GM19239 (cell line): ENCODE data around the gene GPRC5A.
"Not testable (repeated sequence)": the region's sequence is repeated elsewhere in the genome, so short reads cannot be mapped to it uniquely, and the experiment has no call there.

Experiments
- DNase-seq: peaks from one replicate; pipeline ENCODE4 v3.0.0; 2011; ENCODE audit warnings: low spot score; ENCODE audit not compliant: insufficient read length
- FAIRE-seq: peaks from 2 replicates; lab custom pipeline; 2011; peaks lifted over from hg19 to GRCh38; lab: Jason Lieb, UNC

The GPRC5A gene, protein sequence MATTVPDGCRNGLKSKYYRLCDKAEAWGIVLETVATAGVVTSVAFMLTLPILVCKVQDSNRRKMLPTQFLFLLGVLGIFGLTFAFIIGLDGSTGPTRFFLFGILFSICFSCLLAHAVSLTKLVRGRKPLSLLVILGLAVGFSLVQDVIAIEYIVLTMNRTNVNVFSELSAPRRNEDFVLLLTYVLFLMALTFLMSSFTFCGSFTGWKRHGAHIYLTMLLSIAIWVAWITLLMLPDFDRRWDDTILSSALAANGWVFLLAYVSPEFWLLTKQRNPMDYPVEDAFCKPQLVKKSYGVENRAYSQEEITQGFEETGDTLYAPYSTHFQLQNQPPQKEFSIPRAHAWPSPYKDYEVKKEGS

DNA sequence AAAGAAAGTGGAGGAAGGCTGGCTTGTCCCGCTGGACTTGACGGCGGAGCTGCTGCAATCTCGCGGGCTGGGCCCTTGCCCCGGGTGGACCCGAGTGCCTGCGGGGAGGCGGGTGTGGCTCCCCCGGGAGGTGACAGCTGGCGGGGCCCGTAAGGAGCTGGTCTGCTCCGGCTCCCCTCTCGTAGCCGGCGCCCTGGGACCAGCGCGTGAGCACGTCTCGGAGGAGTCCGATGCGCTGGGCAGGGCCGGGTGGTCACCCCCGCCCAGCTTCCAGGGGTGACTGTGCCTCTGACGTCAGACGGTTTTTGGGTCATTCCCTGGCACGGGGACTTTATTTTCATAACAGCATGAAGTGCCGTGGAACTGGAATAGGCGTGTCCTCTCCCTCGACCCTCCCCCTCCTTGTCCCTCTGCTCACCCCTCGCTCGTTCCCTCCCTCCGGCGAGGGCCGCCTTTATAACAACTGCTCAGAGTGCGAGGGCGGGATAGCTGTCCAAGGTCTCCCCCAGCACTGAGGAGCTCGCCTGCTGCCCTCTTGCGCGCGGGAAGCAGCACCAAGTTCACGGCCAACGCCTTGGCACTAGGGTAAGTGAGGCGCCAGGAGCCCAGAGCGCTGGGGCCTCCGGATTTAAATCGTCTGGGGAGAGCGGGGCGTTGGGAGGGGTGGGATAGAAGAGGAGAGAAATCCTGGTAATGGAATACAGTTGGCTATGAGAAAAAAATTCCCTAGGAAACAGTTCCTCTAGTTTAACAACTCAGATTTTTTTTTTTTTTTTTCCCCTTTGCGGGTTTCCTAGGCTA is at the start of gene GPRC5A:
Gene GPRC5A (plus strand): TSS at position 483 of the 801 bp plus-strand sequence. CDS start 16,688 bp downstream, outside the sequence.
- FAIRE-seq (no peak), DNase-seq (no peak)

DNA sequence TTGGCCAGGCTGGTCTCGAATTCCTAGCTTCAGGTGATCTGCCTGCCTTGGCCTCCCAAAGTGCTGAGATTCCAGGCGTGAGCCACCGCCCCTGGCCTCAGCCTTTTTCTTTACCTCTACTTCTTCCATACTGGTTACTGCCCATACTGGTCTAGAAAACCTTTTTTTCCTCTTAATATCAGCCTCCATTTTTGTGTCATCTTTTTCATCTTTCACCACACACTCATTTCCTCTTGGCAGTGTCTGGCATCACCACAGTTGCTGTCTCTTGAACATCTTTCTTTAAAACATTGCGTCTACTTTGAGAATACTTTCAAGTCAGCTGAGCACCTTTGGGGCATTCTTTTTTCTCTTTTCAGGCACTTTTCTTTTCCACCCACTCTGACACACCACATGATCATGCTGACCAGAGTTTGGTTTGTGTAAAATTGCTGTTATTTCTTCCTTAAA is 45.5 kb upstream of the GPRC5A start:
- DNase-seq = no peak
- no peak for FAIRE-seq

DNA sequence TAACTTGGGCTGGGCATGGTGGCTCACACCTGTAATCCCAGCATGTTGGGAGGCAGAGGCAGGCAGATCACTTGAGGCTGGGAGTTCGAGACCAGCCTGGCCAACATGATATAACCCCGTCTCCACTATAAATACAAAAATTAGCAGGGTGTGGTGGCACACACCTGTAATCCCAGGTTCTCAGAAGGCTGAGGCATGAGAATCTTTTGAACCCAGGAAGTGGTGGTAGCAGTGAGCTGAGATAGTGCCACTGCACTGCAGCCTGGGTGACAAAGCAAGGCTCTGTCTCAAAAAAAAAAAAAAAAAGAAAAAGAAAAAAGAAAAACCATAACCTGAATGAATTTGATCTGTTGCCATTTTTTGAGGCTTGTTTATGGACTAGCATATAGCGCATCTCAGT is 44.6 kb upstream of the GPRC5A start:
- FAIRE-seq, DNase-seq: not testable (repeated sequence)

DNA sequence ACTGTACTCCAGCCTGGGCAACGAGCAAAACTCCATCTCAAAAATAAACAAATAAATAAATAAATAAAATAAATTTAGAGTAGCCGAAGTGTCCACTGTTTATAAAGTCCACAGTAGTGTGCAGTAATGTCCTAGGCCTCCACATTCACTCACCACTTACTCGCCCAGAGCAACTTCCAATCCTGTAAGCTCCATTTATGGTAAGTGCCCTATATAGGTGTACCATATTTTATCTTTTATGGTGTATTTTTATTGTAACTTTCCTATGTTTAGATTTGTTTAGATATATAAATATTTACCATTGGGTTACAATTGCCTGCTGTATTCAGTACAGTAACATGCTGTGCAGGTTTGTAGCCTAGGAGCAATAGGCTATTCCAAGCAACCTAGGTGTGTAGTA is 37.9 kb upstream of the GPRC5A start:
- no peak for DNase-seq
- FAIRE-seq = no peak

DNA sequence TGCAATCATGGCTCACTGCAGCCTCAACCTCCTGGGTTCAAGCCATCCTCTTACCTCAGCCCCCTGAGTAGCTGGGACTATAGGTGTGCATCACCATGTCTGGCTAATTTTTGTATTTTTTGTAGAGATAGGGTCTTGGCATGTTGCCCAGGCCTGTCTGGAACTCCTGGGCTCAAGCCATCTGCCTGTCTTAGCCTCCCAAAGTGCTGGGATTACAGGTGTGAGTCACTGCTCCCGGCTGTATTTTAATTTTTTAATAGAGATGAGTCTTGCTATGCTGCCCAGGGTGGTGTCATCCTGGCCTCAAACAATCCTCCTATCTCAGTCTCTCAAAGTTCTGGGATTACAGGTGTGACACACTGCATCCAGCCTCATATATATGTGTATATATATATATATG is 31.7 kb upstream of the GPRC5A start:
- no peak for DNase-seq
- no peak for FAIRE-seq

DNA sequence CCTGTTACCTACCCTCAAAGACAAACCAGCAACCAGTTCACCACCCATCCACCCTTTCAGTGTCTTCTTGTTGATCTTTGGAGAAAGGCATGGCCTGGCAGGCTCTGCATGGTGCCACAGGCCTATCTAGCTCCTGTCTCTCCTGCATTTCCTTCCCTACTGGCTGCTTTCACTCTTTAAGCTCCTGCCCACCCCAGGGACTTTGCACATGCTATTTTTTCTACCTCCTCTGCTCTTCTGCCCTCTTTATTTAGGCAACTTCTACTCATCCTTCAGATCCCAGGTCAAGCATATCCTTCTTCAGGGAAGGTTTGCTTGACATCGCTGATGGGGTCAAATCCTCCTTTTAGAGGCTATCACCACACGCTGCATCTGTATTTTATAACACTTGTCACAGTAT is 27.1 kb upstream of the GPRC5A start:
- no peak for DNase-seq
- FAIRE-seq = no peak

DNA sequence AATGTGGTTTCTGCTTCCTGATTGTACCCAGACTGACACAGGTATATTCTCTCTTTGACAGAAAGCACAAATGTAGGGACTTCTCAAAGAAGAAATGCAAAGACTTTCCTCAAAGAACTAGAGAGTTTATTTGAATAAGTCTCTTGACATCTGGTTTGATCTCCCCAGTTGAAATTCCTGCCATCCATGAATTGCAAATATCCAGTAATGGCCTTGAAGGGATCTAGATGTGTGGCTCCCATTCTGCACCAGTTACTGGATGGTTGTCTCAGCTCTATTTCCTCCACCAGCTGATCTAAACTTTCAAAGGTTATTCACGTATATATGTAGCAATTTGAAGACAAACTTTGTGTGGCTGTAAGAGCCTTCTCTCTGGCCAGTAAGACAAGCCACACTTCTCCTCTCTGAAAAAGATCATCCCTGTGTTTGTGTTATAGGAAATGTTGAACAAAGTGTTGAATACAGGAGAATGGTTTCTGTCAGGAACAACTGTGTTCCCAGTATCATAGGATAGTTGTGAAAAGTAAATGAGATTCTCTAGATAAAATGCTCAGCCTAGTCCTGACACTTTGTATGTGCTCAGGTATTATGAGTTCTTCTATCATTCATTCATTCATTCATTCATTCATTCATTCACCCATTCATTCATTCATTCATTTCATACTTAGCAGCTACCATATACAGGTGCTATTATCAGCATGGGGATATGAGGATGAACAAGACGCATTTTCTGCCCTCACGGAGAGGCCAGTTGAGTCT is 22.7 kb upstream of the GPRC5A start:
- no peak for FAIRE-seq

DNA sequence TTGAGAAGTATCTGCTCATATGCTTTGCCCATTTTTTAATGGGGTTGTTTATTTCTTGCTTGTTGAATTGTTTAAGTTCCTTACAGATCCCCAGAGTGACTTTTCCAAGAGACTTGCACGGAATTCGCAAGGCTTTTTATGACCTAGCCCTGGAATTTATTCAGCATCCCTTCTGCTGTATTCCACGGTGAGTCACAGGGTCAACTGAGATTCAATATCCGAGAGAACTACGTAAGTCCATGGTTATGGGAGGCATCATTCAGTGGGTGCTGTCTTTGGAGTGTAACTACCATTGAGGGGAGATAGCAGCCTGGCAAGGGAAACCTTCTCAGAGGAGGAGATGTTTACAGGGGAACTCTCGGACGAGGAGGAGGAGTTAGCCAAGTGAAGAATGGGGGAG is 20.9 kb upstream of the GPRC5A start:
- FAIRE-seq (no peak), DNase-seq (no peak)

More for the DNA sequence above, 22.7 kb upstream of the GPRC5A start:
- DNase-seq = no peak

DNA sequence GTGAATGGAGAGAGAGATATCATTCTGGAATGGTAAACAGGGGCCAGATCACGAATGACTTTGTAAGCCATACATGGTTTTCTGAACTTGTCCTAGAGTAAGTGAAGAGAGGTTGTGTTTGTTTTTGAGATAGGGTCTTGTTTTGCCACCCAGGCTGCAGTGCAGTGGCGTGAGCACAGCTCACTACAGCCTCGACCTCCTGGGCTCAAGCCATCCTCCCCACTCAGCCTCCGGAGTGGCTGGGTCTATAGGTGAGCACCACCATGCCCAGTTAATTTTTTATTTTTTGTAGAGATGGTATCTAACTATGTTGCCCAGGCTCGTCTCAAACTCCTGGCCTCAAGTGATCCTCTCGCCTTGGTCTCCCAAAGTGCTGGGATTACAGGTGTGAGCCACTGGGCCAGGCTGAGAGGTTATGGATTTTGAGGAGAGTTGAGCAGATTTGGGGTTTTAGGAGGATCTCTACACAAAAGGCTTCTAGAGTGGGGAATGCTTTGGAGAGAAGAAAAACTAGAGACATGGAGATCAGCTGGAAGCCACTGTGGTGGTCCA is 19.7 kb upstream of the GPRC5A start:
- no peak for FAIRE-seq

DNA sequence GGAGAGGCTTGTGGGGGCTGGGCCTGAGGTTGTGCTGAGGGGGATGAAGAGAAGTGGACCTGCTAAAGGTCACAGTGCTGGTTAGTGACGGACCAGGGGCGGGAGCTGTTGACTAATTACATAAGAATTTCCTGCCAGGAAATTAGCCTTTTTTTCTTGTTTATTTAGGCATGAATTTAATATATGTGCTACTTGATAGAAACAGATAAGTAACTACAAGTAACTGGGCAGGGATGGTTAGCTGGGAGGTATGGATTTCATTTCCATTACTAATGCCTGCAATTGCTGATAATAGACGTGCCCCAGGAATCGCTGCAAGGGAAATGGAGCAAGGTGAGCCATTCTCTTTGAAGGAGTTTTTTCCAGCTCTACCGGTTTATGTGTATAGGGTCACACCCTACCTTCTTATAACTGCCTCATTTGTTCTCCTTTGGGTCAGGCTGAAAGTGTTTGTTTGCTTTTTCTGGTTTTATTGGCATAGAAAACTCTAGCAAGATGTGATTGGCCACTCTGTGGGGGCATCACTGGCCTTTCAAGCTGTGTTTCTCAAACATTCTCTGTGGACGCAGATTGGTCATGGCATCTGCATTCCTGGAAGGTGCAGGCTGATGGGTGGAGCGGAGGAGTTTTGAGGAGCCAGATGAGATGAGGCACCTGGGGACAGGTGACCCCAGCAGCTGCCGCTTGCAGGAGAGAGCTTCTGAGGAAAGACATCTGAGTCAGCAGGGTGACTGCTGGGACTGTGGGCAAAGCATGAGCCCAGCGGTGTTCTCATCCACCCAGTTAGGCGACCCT is 19.0 kb upstream of the GPRC5A start:
- DNase-seq = no peak
- FAIRE-seq = no peak

More for the DNA sequence above, 19.7 kb upstream of the GPRC5A start:
- no peak for DNase-seq

DNA sequence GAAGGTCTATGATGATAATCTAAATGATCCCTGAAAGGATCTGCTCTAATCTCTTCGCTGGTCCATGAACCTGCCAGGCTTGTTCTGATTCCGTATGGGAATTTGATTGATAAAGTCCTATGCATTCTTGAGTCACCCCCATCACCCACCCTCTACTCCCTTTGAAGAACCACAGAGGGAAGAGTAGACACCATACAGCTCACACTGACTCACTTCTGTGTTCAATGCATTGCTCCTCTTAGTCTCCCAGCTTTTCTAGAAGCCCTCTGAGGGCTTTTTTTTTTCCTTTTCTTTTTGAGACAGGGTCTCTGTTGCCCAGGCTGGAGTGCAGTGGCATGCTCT is 18.5 kb upstream of the GPRC5A start:
- FAIRE-seq (no peak), DNase-seq (no peak)

DNA sequence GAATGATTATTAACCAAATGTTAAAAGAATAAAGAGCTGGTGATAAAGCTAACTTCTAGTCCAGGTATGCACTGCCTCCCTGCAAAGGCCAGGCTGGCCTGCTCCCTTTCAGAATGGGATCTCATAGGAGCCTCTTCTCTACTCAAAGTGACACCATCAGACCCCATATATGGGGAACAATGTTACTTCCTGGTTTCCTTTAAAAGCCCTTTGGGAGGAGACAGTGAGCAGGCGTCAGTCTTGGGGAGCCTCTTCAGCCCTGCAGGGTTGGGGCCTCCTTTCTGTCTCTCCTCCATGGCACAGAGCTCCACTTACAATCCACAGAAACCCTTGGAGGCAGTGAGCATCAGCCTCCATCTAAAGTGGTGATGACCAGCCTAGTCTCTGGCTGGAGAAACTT is 17.3 kb upstream of the GPRC5A start:
- FAIRE-seq (no peak), DNase-seq (no peak)

DNA sequence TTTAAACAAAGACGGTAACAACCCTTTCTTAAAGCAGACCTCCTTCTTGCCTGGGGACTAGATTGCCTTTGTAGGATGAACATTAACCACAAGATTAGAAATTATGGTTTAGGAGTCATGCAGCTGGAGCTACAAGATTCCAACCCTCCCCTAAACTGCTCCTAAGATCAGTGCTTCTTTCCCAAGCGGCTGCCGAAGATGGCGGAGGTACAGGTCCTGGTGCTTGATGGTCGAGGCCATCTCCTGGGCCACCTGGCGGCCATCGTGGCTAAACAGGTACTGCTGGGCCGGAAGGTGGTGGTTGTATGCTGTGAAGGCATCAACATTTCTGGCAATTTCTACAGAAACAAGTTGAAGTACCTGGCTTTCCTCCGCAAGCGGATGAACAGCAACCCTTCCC is 16.1 kb upstream of the GPRC5A start:
- not testable (repeated sequence) for DNase-seq, FAIRE-seq

DNA sequence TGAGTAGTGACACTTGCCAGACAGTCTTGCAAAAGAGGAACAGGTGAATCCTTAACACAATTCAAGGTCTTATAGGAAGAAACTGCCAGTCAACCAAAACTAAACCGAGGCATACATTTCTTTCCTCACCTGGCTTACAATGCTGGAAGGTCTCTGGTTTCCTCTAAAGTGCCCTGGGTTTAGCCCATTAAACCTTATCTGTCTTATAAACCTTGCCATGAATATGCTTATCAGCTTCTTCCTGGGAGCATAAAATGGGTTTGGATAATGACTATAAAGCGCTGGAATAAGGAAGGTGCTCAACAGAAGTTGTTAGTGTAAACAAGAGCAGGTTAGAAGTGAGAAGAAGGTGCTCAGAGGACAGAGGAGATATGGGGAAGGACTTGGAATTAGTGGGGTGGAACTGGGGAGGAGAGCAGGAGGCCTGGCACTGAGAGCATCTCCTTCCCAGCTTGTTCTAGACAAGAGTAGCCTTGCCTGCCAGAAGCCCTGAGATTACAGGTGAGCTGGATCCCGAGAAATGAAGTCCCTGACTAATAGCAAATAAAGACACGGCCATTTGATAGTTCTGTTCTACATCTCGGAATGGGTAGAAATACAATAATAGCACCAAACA is 14.1 kb upstream of the GPRC5A start:
- FAIRE-seq = no peak
- no peak for DNase-seq

DNA sequence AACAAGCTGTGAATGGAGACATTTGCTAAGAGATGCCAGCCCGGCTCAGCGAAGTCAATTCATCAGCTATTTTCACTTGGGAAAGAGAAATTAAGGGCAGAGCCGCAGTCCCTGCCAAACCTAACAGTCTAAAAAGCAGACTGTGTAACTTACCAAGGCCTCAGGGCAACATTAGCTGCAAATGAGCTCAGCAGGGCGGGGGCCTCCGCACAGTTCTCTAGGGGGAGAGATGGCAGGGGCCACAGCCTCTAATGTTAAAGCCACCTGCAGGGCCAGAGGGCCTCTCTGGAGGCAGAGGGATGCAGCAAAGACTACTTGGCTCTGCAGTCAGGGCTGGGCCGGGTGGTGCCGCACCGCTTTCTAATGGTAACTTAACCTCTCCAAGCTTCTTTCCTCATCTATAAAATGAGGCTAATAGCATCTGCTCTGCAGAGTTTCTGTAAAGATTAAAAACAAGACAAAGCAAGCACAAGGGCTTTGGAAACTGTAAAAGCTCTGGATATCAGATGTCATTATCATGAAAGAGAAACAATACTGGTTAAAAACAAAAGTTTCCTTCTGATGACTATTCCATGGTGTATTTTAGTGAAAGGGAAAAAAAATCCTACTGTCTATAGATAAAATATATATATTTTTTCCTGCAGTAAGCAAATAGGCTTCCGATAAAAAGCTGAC is 13.4 kb upstream of the GPRC5A start:
- FAIRE-seq = no peak
- no peak for DNase-seq

DNA sequence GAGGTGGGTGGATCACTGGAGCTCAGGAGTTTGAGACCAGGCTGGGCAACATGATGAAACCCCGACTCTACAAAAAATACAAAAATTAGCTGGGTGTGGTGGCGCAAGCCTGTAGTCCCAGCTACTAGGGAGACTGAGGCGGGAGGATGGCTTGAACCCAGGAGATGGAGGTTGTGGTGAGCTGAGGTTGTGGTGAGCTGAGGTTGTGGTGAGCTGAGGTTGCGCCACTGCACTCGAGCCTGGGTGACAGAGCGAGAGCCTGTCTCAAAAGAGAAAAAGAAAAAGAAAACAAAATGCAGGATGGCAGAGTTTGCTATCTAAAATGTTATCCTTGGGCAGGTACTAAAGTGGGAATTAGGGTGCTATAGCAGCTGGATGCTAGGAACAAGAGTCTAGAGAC is 10.8 kb upstream of the GPRC5A start:
- DNase-seq = no peak
- no peak for FAIRE-seq

DNA sequence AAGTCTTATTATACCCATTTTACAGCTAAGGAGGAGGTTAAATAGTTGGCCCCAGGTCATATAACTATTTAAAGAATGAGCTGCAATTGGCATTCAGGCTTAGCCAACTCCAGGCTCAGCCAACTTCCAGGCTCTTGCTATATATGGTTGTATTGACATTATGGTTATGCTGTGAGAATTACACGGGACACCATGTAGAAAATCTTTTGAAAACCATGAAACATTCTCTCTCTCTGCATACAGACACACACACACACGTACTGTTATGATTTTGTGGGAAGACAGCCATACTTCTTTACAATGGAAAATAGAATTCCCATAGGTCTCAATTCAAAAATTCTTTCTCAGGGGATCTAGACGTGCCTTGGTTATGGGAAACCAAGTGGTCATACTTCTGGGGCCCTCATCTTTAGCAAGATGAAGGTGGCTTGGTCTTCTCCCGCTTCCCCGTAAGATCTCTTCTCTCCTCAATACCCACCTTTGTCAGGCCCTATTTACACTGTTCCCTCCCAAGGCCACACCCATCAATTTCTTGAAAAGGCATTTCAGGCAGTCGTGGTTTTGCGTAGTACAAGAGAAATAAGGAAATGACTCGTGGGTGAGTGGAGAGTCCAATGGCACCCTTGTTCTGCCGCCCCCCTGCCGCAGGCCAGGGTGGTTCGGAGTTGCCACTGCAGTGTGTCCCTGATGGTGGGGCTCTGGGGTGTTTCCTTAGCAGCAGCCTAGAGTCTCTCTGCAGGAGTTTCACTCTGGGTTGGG is 10.0 kb upstream of the GPRC5A start:
- no peak for DNase-seq
- FAIRE-seq = no peak

DNA sequence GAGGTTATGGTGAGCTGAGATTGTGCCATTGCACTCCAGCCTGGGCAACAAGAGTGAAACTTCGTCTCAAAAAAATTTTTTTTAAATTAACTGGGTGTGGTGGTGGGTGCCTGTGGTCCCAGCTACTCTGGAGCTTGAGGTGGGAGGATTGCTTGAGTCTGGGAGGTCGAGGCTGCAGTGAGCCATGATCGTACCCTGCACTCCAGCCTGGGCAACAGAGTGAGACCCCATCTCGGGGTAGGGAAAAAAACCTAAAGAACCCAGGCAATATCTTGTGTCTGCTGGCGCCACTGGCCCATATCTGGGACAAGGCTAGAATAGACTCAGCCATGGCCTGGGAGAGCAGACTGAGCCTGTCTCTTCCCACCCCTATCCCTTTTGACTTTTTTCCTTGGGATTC is 9.1 kb upstream of the GPRC5A start:
- no peak for FAIRE-seq
- DNase-seq = no peak
